ENCODE results near the gene GNG8.

- TF ChIP-seq CTCF (conservative IDR thresholded peaks at IDR 0.05; ENCODE audit: low read length) (no peak), EZH2phosphoT487 (IDR thresholded peaks at IDR 0.05; ENCODE audit: borderline replicate concordance, low read depth, low read length) (no peak)
These were observed 38.6 kb upstream of the GNG8 start for GRCh38 chr19:46674416-46675178.

All from OCI-LY7 (cell line).